ENCODE results near the gene POU6F2. TPM values are rescaled to one million over a fixed set of nuclear protein-coding genes. Genes with fewer than 3 reads are reported as not detected.
A peak's percentile ranks its signal among the peaks of the same experiment; 100 is the strongest.

POU6F2 gene
- total and polyA plus RNA-seq, 2 donors from 2014 or later: 0.47 TPM; not detected in 1

- Histone ChIP-seq H3K4me1 (ENCODE audit: control insufficient read depth in 2 of 3, insufficient read depth in 2 of 3, low read depth in 1 of 3, low read length in 3 of 3) (no peaks in the 10 kb centered on the region), H3K27me3 (ENCODE audit: control insufficient read depth, insufficient read depth, low read length) (no peaks in the 10 kb centered on the region), H3K9ac (ENCODE audit: low read length in 3 of 3) (no peak overlapping the region), H3K4me3 (ENCODE audit: low read length in 3 of 3) (no peak overlapping the region), H3K36me3 (ENCODE audit: control insufficient read depth in 2 of 3, insufficient read depth in 3 of 3, low read length in 3 of 3) (no peaks in the 10 kb centered on the region), H3K27ac (ENCODE audit: low read depth in 2 of 2, low read length in 2 of 2) (no peak overlapping the region), H3K9me3 (ENCODE audit: control insufficient read depth in 2 of 3, insufficient read depth in 1 of 3, low read length in 3 of 3) (no peaks in the 10 kb centered on the region)
- intact Hi-C loops (cut with DNase I): no loop called here
- DNase-seq (no peak), FAIRE-seq (no peak)
- no peak for TF ChIP-seq CTCF (IDR thresholded peaks at IDR 0.05; ENCODE audit: borderline replicate concordance, extremely low read depth, insufficient read depth)
Observed at GRCh38 chr7:39075210-39075609, 97.5 kb downstream of the POU6F2 start.

GRCh38 chr7:39083781-39084180 is 106.1 kb downstream of the POU6F2 start:
- Histone ChIP-seq H3K27ac (ENCODE audit: low read depth in 2 of 2, low read length in 2 of 2) (no peak overlapping the region), H3K9me3 (ENCODE audit: control insufficient read depth in 2 of 3, insufficient read depth in 1 of 3, low read length in 3 of 3) (no peaks in the 10 kb centered on the region), H3K4me3 (ENCODE audit: low read length in 3 of 3) (no peak overlapping the region), H3K36me3 (ENCODE audit: control insufficient read depth in 2 of 3, insufficient read depth in 3 of 3, low read length in 3 of 3) (no peaks in the 10 kb centered on the region), H3K4me1 (ENCODE audit: control insufficient read depth in 2 of 3, insufficient read depth in 2 of 3, low read depth in 1 of 3, low read length in 3 of 3) (no peaks in the 10 kb centered on the region), H3K9ac (ENCODE audit: low read length in 3 of 3) (no peak overlapping the region), H3K27me3 (ENCODE audit: control insufficient read depth, insufficient read depth, low read length) (no peaks in the 10 kb centered on the region)
- intact Hi-C loops (cut with DNase I): no loop called here
- TF ChIP-seq CTCF (IDR thresholded peaks at IDR 0.05; ENCODE audit: borderline replicate concordance, extremely low read depth, insufficient read depth): no peak
- no peak for FAIRE-seq
- DNase-seq: no peak

- intact Hi-C loops (cut with DNase I): no loop called here
- no peak for DNase-seq
- no peak for TF ChIP-seq CTCF (IDR thresholded peaks at IDR 0.05; ENCODE audit: borderline replicate concordance, extremely low read depth, insufficient read depth)
- no peaks in the 10 kb centered on the region for H3K9me3 ChIP-seq (ENCODE audit: control insufficient read depth in 2 of 3, insufficient read depth in 1 of 3, low read length in 3 of 3)
- H3K27ac ChIP-seq (ENCODE audit: low read depth in 2 of 2, low read length in 2 of 2): no peak overlapping the region
- no peaks in the 10 kb centered on the region for H3K27me3 ChIP-seq (ENCODE audit: control insufficient read depth, insufficient read depth, low read length)
- no peak for FAIRE-seq
- H3K4me1 ChIP-seq (ENCODE audit: control insufficient read depth in 2 of 3, insufficient read depth in 2 of 3, low read depth in 1 of 3, low read length in 3 of 3): no peaks in the 10 kb centered on the region
- no peak overlapping the region for H3K9ac ChIP-seq (ENCODE audit: low read length in 3 of 3)
- H3K36me3 ChIP-seq (ENCODE audit: control insufficient read depth in 2 of 3, insufficient read depth in 3 of 3, low read length in 3 of 3): no peaks in the 10 kb centered on the region
- H3K4me3 ChIP-seq (ENCODE audit: low read length in 3 of 3): no peak overlapping the region
Observed at GRCh38 chr7:39084349-39084748, 106.6 kb downstream of the POU6F2 start.

GRCh38 chr7:39085189-39085588 is 107.5 kb downstream of the POU6F2 start:
- no peaks in the 10 kb centered on the region for H3K9me3 ChIP-seq (ENCODE audit: control insufficient read depth in 2 of 3, insufficient read depth in 1 of 3, low read length in 3 of 3)
- H3K4me3 ChIP-seq (ENCODE audit: low read length in 3 of 3): peak overlapping the region in 1 of 3 donors; percentile 39
- DNase-seq: no peak
- H3K4me1 ChIP-seq (ENCODE audit: control insufficient read depth in 2 of 3, insufficient read depth in 2 of 3, low read depth in 1 of 3, low read length in 3 of 3): no peaks in the 10 kb centered on the region
- FAIRE-seq: no peak
- no peaks in the 10 kb centered on the region for H3K27me3 ChIP-seq (ENCODE audit: control insufficient read depth, insufficient read depth, low read length)
- H3K27ac ChIP-seq (ENCODE audit: low read depth in 2 of 2, low read length in 2 of 2): no peak overlapping the region
- H3K9ac ChIP-seq (ENCODE audit: low read length in 3 of 3): no peak overlapping the region
- H3K36me3 ChIP-seq (ENCODE audit: control insufficient read depth in 2 of 3, insufficient read depth in 3 of 3, low read length in 3 of 3): no peaks in the 10 kb centered on the region
- intact Hi-C loops (cut with DNase I): no loop called here
- TF ChIP-seq CTCF (IDR thresholded peaks at IDR 0.05; ENCODE audit: borderline replicate concordance, extremely low read depth, insufficient read depth): no peak

All from kidney (tissue), 14 donors.